ENCODE data around the gene SLC12A7. TPM values are rescaled to one million over a fixed set of nuclear protein-coding genes. Genes with fewer than 3 reads are reported as not detected.

SLC12A7 gene
- total and polyA plus RNA-seq, 7 experiments from 2014 or later = 6.4 to 101 (median 61.9) TPM

DNA sequence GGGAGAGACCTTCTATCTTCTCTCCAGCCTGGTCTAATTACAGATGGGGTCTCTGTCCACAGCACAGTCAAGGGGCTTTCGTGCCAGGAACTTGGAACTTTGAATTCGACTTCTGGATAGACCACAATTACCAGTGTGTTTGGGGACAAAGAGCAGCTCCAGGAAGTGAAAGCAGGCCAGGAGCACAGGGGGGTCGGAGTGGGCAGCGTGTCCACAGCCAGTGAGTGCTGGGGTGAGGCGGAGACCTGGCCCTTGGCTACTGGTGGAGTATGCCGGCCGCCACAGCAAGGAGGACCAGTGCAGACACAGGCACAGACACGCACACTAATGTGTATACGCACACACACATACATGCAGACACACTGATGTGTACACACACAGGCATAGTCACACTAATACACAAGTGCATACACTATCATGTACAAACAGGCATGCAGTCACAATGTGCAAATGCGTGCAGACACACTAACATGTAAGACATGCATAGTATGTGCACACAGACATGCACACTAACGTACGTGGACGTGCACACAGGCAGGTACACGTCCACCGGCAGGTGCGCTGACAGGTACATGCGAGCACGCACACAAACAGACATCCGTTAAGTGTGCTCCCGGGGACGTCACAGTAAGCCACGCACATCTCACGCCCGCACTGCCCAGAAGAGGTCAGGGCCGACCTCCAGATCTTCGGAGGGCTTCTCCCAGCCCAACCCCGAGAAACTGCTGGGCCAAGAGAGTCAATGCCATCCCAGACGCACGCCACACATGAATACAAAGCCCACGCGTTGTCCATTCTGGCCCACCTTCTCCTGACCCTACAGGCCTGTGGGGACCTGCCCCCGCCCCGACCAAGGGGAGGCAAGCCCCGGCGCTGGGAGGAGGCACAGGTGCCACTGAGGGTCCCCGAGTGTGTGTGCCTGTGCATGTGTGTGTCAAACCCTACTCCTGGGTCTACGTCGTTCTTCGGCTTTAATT is 56.8 kb downstream of the SLC12A7 start:
- Histone ChIP-seq H3K4me1 (ENCODE audit: control insufficient read depth in 2 of 2, insufficient read depth in 2 of 2, low read length in 2 of 2) (no peaks in the 10 kb centered on the region), H3K4me3 (ENCODE audit: low read length) (no peak overlapping the region), H3K27me3 (ENCODE audit: control insufficient read depth in 2 of 2, insufficient read depth in 2 of 2, low read length in 2 of 2) (no peaks in the 10 kb centered on the region), H3K27ac (ENCODE audit: low read depth, low read length) (no peak overlapping the region), H3K36me3 (ENCODE audit: control insufficient read depth in 2 of 3, insufficient read depth in 3 of 3, low read length in 3 of 3) (peaks cover 0 to 89% (median 0%) of the 10 kb centered on the region in 3 experiments), H3K9me3 (ENCODE audit: control insufficient read depth in 2 of 3, low read length in 3 of 3) (no peaks in the 10 kb centered on the region)
- CTCF ChIA-PET = no interaction called here
- DNase-seq (no peak), ATAC-seq (no peak)
- Mint-ChIP-seq H3K36me3 (peaks cover 0 to 21% (median 3%) of the 10 kb centered on the region in 5 donors), H3K4me3 (no peak overlapping the region), H3K27me3 (no peaks in the 10 kb centered on the region), H3K9me3 (no peaks in the 10 kb centered on the region), H3K4me1 (no peaks in the 10 kb centered on the region), H3K27ac (peak overlapping the region in 1 of 9 donors; percentile 27)
- POLR2A ChIA-PET = no interaction called here
- intact Hi-C loops (cut with micrococcal nuclease) = loop anchor here in 1 of 2 donors (10.0 kb wide), 1 partner anchor 50 kb away; no protein-coding TSS in a partner anchor

DNA sequence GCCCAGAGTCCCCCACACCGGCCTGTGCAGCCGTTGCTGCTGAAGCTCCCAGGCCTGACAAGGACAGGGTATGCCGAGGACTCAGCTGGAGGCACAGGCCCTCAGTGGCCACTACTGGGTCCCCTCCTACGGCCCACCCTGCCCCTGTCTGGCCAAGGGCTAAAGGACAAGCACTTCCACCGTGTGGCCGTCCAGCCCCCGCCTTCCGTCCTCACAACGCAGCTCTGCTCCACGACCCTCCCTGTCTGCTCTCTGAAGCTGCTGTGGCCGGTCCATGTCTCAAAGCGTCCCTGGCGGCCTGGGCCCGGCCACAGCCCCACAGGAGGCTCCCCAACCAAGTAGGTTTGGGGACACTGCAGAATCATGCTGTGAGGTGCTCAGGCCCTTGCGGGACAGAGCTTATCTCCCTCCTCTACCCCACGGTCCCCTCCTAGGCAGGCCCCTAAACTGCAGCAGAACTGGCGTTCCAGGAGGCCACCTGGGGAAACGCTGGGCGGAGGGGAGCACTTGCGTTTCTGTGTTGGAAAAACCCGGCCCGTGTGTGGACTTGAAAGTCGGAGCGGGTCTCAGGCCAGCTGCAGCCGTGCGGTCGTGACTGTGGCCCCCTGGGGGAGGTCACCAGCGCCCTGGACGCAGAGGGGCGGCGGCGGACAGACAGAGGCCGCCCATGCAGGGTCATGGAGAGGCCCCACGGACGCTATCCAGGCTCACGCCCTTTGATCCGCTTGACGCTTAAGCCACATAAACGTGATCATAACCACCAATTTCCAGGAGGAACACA is 57.7 kb downstream of the SLC12A7 start:
- H3K36me3 ChIP-seq (ENCODE audit: control insufficient read depth in 2 of 3, insufficient read depth in 3 of 3, low read length in 3 of 3) = peaks cover 0 to 80% (median 0%) of the 10 kb centered on the region in 3 experiments
- no peak overlapping the region for H3K27ac Mint-ChIP-seq

DNA sequence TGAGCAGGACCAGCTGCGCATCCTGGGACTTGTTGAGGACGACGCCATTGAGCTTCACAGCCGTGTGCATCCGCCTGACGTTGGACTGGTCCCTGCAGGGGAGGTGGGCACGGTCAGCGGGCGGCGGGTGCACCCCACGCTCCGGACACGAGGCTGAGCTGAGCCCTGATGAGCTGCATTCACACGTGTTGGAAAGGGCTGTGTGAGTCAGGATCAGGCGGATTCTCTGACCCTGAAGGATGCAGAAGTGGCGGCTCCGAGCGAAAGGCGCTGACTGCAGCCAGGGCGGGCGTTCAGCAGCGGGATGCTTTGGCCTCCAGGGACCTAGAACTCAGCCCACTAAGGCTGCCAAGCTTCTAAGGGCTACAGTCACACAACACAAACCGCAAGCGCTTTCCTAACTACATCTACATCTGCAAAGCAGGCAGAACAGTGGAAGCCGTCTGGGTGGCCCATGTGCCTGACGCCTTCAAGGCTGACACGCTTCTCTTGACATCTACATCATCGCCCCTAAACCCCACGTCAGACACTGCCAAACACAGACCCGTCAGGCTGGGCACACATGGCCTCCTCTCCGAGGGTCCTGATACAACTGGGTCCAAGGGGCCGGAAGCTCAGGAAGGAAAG is 58.4 kb downstream of the SLC12A7 start:
- intact Hi-C loops (cut with micrococcal nuclease) = loop anchor here in 1 of 2 donors (1.0 to 10.0 kb wide), 2 partner anchors 51 to 87 kb away; no protein-coding TSS in a partner anchor
- peak overlapping the region in 1 of 9 donors; percentile 20 for H3K27ac Mint-ChIP-seq
- no peak overlapping the region for H3K4me3 ChIP-seq (ENCODE audit: low read length)

More for the DNA sequence above, 57.7 kb downstream of the SLC12A7 start:
- no peaks in the 10 kb centered on the region for H3K27me3 ChIP-seq (ENCODE audit: control insufficient read depth in 2 of 2, insufficient read depth in 2 of 2, low read length in 2 of 2)
- H3K9me3 ChIP-seq (ENCODE audit: control insufficient read depth in 2 of 3, low read length in 3 of 3) = no peaks in the 10 kb centered on the region
- ChIA-PET POLR2A (no interaction called here), CTCF (no interaction called here)
- no peaks in the 10 kb centered on the region for H3K4me1 ChIP-seq (ENCODE audit: control insufficient read depth in 2 of 2, insufficient read depth in 2 of 2, low read length in 2 of 2)
- no peaks in the 10 kb centered on the region for H3K4me1 Mint-ChIP-seq
- no peaks in the 10 kb centered on the region for H3K9me3 Mint-ChIP-seq
- DNase-seq (no peak), ATAC-seq (no peak)
- no peak overlapping the region for H3K4me3 Mint-ChIP-seq
- H3K27me3 Mint-ChIP-seq = no peaks in the 10 kb centered on the region
- peaks cover 0 to 19% (median 3%) of the 10 kb centered on the region in 5 donors for H3K36me3 Mint-ChIP-seq
- H3K27ac ChIP-seq (ENCODE audit: low read depth, low read length) = no peak overlapping the region
- intact Hi-C loops (cut with micrococcal nuclease) = loop anchor here in 1 of 2 donors (10.0 kb wide), 1 partner anchor 51 kb away; no protein-coding TSS in a partner anchor
- H3K4me3 ChIP-seq (ENCODE audit: low read length) = no peak overlapping the region

DNA sequence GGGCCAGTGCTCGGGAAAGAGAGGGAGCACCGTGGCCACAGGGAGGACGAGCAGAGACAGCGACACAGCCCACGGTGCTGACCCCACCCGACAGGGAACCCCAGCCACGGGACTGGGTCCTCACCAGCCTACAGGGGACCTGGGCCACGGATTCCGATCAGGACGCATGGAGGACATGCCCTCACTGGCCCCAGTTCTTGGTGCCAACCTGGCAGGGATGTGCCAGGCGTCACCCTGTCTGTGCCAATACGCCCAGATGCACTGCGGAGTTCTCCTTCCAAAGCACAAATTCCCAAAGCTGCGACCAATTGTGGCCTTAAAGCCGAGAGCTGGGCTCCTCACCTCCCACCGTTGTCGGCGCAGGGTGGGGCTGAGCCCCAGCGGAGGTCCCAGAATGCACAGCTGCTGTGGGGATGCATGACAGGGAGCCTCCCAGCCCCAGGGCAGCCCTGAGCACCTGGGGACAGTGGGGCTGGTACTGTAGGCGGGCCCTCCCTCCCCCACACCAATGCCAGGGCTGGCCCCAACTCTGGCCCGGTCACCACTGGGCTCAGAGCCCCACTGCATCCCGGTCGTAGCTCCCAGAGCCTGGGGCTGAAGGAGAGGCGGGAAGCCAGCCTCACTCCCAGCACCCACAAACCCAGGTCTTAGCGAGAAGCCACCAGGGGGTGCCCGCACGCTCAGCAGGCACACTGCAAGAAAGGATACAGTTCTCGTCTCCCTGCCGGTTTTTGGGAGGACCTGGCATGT is 59.0 kb downstream of the SLC12A7 start:
- DNase-seq = no peak
- no peak for ATAC-seq
- peaks cover 0 to 17% (median 4%) of the 10 kb centered on the region in 5 donors for H3K36me3 Mint-ChIP-seq

More for the DNA sequence above, 58.4 kb downstream of the SLC12A7 start:
- POLR2A ChIA-PET = no interaction called here
- Histone ChIP-seq H3K27ac (ENCODE audit: low read depth, low read length) (no peak overlapping the region), H3K4me1 (ENCODE audit: control insufficient read depth in 2 of 2, insufficient read depth in 2 of 2, low read length in 2 of 2) (no peaks in the 10 kb centered on the region), H3K27me3 (ENCODE audit: control insufficient read depth in 2 of 2, insufficient read depth in 2 of 2, low read length in 2 of 2) (no peaks in the 10 kb centered on the region), H3K36me3 (ENCODE audit: control insufficient read depth in 2 of 3, insufficient read depth in 3 of 3, low read length in 3 of 3) (peaks cover 0 to 73% (median 0%) of the 10 kb centered on the region in 3 experiments), H3K9me3 (ENCODE audit: control insufficient read depth in 2 of 3, low read length in 3 of 3) (no peaks in the 10 kb centered on the region)
- DNase-seq = no peak
- CTCF ChIA-PET = interaction anchor here (0.6 kb wide), 1 partner anchor 899 kb away, joined by 3 read pairs; no protein-coding TSS in a partner anchor
- ATAC-seq = no peak
- peaks cover 0 to under 1% (median 0%) of the 10 kb centered on the region in 7 donors for H3K4me1 Mint-ChIP-seq
- H3K27me3 Mint-ChIP-seq = no peaks in the 10 kb centered on the region
- peaks cover 0 to 17% (median 3%) of the 10 kb centered on the region in 5 donors for H3K36me3 Mint-ChIP-seq
- H3K4me3 Mint-ChIP-seq = no peak overlapping the region
- peaks cover 0 to under 1% (median 0%) of the 10 kb centered on the region in 11 donors for H3K9me3 Mint-ChIP-seq

DNA sequence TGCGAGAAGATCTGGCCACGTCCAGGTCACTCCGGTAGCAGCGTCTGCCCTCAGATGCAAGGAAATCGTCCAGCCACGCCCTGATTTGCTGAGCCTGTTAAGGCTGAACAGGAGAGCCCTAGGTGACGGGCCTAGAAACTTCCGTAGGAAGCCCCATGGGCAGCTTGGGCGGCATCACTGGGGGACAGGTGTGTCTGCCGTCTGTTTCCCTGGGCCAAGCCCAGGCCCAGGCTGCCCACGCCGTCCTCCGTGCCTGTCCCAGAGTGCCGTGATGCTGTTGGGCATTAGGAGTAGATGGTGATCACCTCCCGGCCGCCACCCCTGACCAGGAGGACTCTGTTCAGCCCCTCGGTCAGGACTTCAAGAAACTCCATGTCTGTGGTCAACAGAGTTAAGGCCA is 59.8 kb downstream of the SLC12A7 start:
- H3K4me1 Mint-ChIP-seq = peaks cover 0 to 4% (median 0%) of the 10 kb centered on the region in 7 donors
- H3K36me3 ChIP-seq (ENCODE audit: control insufficient read depth in 2 of 3, insufficient read depth in 3 of 3, low read length in 3 of 3) = peaks cover 0 to 59% (median 0%) of the 10 kb centered on the region in 3 experiments
- no peaks in the 10 kb centered on the region for H3K27me3 Mint-ChIP-seq
- intact Hi-C loops (cut with micrococcal nuclease) = loop anchor here in 1 of 2 donors (10.0 kb wide), 1 partner anchor 53 kb away; no protein-coding TSS in a partner anchor
- ChIA-PET POLR2A (no interaction called here), CTCF (interaction anchor here (1.8 kb wide), 1 partner anchor 87 kb away, joined by 6 read pairs; no protein-coding TSS in a partner anchor)
- no peaks in the 10 kb centered on the region for H3K27me3 ChIP-seq (ENCODE audit: control insufficient read depth in 2 of 2, insufficient read depth in 2 of 2, low read length in 2 of 2)
- H3K9me3 Mint-ChIP-seq = peaks cover 0 to 15% (median 0%) of the 10 kb centered on the region in 11 donors
- no peaks in the 10 kb centered on the region for H3K9me3 ChIP-seq (ENCODE audit: control insufficient read depth in 2 of 3, low read length in 3 of 3)
- no peak overlapping the region for H3K27ac ChIP-seq (ENCODE audit: low read depth, low read length)
- no peak for ATAC-seq
- peaks cover 0 to 17% (median 4%) of the 10 kb centered on the region in 5 donors for H3K36me3 Mint-ChIP-seq
- H3K27ac Mint-ChIP-seq = peak overlapping the region in 1 of 9 donors; percentile 73
- H3K4me1 ChIP-seq (ENCODE audit: control insufficient read depth in 2 of 2, insufficient read depth in 2 of 2, low read length in 2 of 2) = no peaks in the 10 kb centered on the region
- H3K4me3 ChIP-seq (ENCODE audit: low read length) = no peak overlapping the region
- H3K4me3 Mint-ChIP-seq = no peak overlapping the region
- no peak for DNase-seq

More for the DNA sequence above, 59.0 kb downstream of the SLC12A7 start:
- CTCF ChIA-PET = interaction anchor here (0.6 to 1.8 kb wide), 2 partner anchors 86 to 898 kb away, joined by 3 to 6 read pairs; no protein-coding TSS in a partner anchor
- intact Hi-C loops (cut with micrococcal nuclease) = loop anchor here in 1 of 2 donors (1.0 to 10.0 kb wide), 2 partner anchors 52 to 87 kb away; no protein-coding TSS in a partner anchor
- Histone ChIP-seq H3K4me3 (ENCODE audit: low read length) (no peak overlapping the region), H3K9me3 (ENCODE audit: control insufficient read depth in 2 of 3, low read length in 3 of 3) (no peaks in the 10 kb centered on the region), H3K27ac (ENCODE audit: low read depth, low read length) (no peak overlapping the region), H3K4me1 (ENCODE audit: control insufficient read depth in 2 of 2, insufficient read depth in 2 of 2, low read length in 2 of 2) (no peaks in the 10 kb centered on the region), H3K27me3 (ENCODE audit: control insufficient read depth in 2 of 2, insufficient read depth in 2 of 2, low read length in 2 of 2) (no peaks in the 10 kb centered on the region), H3K36me3 (ENCODE audit: control insufficient read depth in 2 of 3, insufficient read depth in 3 of 3, low read length in 3 of 3) (peaks cover 0 to 66% (median 0%) of the 10 kb centered on the region in 3 experiments)
- Mint-ChIP-seq H3K4me3 (no peak overlapping the region), H3K9me3 (peaks cover 0 to 8% (median 0%) of the 10 kb centered on the region in 11 donors), H3K27ac (no peak overlapping the region), H3K27me3 (no peaks in the 10 kb centered on the region), H3K4me1 (peaks cover 0 to 4% (median 0%) of the 10 kb centered on the region in 7 donors)
- POLR2A ChIA-PET = no interaction called here
